Prostate gland (tissue), 2 donors: ENCODE measurements around the gene VAV1.

Experiments used
- CTCF ChIP-seq, 4 experiments: fragments of 200-600 bp in 2 of 4; fragments of 450-650 bp in 2 of 4; sonication (generic) in 2 of 4; IDR thresholded peaks; 1 replicate in 3 of 4; 2 replicates in 1 of 4; pipeline ENCODE4 v1.5.1; 2016 to 2019; ENCODE audit warnings: antibody characterized with exemption in 4 of 4, mild to moderate bottlenecking in 2 of 4, moderate library complexity in 2 of 4
- POLR2A ChIP-seq: fragments of 450-650 bp; IDR thresholded peaks from one replicate; pipeline ENCODE4 v1.6.1; 2016; ENCODE audit warnings: antibody characterized with exemption, mild to moderate bottlenecking

- TF ChIP-seq CTCF (IDR thresholded peaks at IDR 0.05) = peak; percentile 55 to 88 (median 78)
- no peak for TF ChIP-seq POLR2A
Measured at GRCh38 chr19:6737873-6738786, 34.4 kb upstream of the VAV1 start.
